K562 (cell line): ENCODE measurements around the gene TENM4.

Source experiments
- EZH2 ChIP-seq: IDR thresholded peaks from 2 replicates; pipeline ENCODE4 v1.6.1; 2012; ENCODE audit warnings: low read depth, mild to moderate bottlenecking, inconsistent platforms, low read length, borderline replicate concordance
- FOXK2 ChIP-seq, 2 experiments: fragments of 450-650 bp; IDR thresholded peaks in 1 of 2; conservative IDR thresholded peaks in 1 of 2; 2 replicates each; pipeline ENCODE4 v1.6.1; 2016; ENCODE audit warnings: low read depth in 2 of 2, mild to moderate bottlenecking in 1 of 2
- MAFG ChIP-seq: fragments of 450-650 bp; conservative IDR thresholded peaks from 2 replicates; pipeline ENCODE4 v1.6.1; 2016; ENCODE audit warnings: missing genetic modification characterization, missing compliant biosample characterization
- POLR2AphosphoS5 ChIP-seq: IDR thresholded peaks from 2 replicates; pipeline ENCODE4 v1.6.1; 2011; ENCODE audit warnings: mild to moderate bottlenecking, low read depth, low read length, moderate library complexity; ENCODE audit not compliant: control insufficient read depth, insufficient read depth
- POLR2H ChIP-seq: IDR thresholded peaks from 2 replicates; pipeline ENCODE4 v1.6.1; 2016; ENCODE audit warnings: missing genetic modification characterization, low read depth, mild to moderate bottlenecking, control low read depth, missing compliant biosample characterization, moderate library complexity
- SMARCA5 ChIP-seq: fragments of 450-650 bp; IDR thresholded peaks from 2 replicates; pipeline ENCODE4 v1.6.1; 2016
- TF ChIP-seq, protein P1 (sequence below), 2 experiments: fragments of 450-650 bp; conservative IDR thresholded peaks; 2 replicates each; pipeline ENCODE4 v1.6.1; 2017; ENCODE audit warnings: mild to moderate bottlenecking in 2 of 2, moderate library complexity in 2 of 2
- TF ChIP-seq, protein P2 (sequence below): fragments of 250-450 bp; sonication (Bioruptor Pico); IDR thresholded peaks from 2 replicates; pipeline ENCODE4 v1.5.0; 2021; ENCODE audit warnings: mild to moderate bottlenecking, borderline replicate concordance
- TF ChIP-seq, protein P3 (sequence below): sonication (generic); formaldehyde crosslinking; IDR thresholded peaks from 2 replicates; pipeline ENCODE4 v1.8.1; 2023; ENCODE audit warnings: mild to moderate bottlenecking, missing genetic modification reagents

DNA sequence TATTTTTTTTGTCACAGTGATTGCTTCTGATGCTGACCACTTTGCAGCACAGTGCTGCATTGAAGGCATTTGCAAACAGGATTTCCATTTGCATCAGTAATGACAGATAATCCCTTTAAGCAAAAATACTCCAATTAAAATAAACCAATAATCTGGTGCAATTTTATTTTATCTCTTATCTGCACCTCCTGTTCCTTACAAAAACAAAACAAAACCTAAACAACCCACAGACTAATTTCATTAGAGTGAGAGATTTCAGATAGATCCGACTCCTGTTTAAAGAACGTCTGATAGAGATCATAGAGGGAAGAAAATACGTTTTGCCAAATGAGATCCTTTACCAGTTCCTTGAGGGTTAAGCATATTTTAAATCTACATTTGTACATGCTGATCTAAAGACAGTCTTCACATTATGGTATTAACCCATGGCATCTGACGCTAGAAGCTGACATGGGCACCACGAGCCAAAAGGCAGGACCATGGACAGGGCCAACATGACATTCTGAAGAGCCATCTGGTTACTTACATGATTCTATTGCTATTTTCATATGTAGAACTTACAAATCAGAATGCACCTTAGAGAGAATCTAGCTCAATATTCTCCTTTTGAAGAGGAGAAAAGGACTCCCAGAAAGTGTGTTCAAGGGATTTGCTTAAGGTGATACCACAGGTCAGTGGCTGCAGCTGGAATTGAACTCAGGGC, 580.0 kb downstream of the TENM4 start:
- TF ChIP-seq, protein P1, sequence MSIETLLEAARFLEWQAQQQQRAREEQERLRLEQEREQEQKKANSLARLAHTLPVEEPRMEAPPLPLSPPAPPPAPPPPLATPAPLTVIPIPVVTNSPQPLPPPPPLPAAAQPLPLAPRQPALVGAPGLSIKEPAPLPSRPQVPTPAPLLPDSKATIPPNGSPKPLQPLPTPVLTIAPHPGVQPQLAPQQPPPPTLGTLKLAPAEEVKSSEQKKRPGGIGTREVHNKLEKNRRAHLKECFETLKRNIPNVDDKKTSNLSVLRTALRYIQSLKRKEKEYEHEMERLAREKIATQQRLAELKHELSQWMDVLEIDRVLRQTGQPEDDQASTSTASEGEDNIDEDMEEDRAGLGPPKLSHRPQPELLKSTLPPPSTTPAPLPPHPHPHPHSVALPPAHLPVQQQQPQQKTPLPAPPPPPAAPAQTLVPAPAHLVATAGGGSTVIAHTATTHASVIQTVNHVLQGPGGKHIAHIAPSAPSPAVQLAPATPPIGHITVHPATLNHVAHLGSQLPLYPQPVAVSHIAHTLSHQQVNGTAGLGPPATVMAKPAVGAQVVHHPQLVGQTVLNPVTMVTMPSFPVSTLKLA (conservative IDR thresholded peaks at IDR 0.05): no peak
- TF ChIP-seq MAFG (tag): no peak
- no peak for TF ChIP-seq SMARCA5
- TF ChIP-seq POLR2AphosphoS5: no peak
- TF ChIP-seq, protein P2, sequence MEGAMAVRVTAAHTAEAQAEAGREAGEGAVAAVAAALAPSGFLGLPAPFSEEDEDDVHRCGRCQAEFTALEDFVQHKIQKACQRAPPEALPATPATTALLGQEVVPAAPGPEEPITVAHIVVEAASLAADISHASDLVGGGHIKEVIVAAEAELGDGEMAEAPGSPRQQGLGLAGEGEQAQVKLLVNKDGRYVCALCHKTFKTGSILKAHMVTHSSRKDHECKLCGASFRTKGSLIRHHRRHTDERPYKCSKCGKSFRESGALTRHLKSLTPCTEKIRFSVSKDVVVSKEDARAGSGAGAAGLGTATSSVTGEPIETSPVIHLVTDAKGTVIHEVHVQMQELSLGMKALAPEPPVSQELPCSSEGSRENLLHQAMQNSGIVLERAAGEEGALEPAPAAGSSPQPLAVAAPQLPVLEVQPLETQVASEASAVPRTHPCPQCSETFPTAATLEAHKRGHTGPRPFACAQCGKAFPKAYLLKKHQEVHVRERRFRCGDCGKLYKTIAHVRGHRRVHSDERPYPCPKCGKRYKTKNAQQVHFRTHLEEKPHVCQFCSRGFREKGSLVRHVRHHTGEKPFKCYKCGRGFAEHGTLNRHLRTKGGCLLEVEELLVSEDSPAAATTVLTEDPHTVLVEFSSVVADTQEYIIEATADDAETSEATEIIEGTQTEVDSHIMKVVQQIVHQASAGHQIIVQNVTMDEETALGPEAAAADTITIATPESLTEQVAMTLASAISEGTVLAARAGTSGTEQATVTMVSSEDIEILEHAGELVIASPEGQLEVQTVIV (CRISPR knock-in tag): no peak
- TF ChIP-seq FOXK2 (conservative IDR thresholded peaks at IDR 0.05 in 1 of 2, IDR thresholded peaks at IDR 0.05 in 1 of 2; ENCODE audit: low read depth in 2 of 2): no peak
- TF ChIP-seq EZH2: no peak
- no peak for TF ChIP-seq POLR2H (tag)
- TF ChIP-seq, protein P3, sequence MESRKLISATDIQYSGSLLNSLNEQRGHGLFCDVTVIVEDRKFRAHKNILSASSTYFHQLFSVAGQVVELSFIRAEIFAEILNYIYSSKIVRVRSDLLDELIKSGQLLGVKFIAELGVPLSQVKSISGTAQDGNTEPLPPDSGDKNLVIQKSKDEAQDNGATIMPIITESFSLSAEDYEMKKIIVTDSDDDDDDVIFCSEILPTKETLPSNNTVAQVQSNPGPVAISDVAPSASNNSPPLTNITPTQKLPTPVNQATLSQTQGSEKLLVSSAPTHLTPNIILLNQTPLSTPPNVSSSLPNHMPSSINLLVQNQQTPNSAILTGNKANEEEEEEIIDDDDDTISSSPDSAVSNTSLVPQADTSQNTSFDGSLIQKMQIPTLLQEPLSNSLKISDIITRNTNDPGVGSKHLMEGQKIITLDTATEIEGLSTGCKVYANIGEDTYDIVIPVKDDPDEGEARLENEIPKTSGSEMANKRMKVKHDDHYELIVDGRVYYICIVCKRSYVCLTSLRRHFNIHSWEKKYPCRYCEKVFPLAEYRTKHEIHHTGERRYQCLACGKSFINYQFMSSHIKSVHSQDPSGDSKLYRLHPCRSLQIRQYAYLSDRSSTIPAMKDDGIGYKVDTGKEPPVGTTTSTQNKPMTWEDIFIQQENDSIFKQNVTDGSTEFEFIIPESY: no peak
